Measurements from ENCODE around the gene GRB14. TPM values are rescaled to one million over a fixed set of nuclear protein-coding genes. Genes with fewer than 3 reads are reported as not detected.

Gene GRB14
- total RNA-seq, 1 experiment from 2014 or later, result 6.3 TPM

DNA sequence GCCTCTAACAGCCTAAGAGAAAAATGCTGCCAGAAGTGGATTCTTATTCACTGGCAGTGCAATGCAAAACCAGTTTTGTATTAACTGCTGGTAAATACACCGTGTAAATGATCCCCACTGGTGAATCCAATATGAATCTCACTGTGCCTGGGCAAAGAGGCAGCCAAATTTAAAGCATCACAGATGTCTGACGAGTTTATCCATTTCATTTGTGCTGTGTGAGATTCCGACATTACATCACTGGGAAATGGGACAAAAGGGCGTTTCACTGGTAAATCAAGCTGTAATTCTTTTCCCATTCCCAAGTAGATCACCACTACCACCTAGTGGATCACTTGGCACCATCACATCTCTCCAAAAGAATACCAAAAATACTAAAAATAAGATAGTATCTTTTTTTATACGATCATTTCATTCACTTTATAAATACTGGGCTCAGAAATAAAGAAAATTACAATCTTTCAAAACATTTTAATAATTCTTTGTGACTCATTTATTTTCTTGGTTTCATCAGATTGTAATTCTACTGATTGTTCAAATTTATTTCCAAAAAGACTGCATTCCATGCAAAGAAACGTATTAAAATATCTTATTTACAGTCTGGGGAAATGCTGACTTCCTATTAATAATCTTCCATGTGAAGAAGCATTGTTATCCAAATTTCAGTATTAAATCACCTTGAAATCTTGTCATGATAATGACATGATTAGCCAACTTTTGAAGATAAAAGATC, 125.6 kb downstream of the GRB14 start:
- Histone ChIP-seq H3K27me3 (ENCODE audit: insufficient read depth, low read length) (no peaks in the 10 kb centered on the region), H2AFZ (ENCODE audit: low read depth, low read length, poor library complexity, severe bottlenecking) (no peak overlapping the region), H4K20me1 (ENCODE audit: insufficient read depth) (no peaks in the 10 kb centered on the region), H3K9me2 (ENCODE audit: insufficient read depth) (no peaks in the 10 kb centered on the region), H3K79me2 (ENCODE audit: insufficient read depth, low read length) (no peaks in the 10 kb centered on the region), H3K4me3 (replicated peaks in 1 of 2; ENCODE audit: low read depth in 1 of 2, low read length in 2 of 2) (no peak overlapping the region), H3K9me3 (ENCODE audit: control insufficient read depth in 1 of 2, insufficient read depth in 1 of 2, low read depth in 1 of 2, low read length in 2 of 2) (no peaks in the 10 kb centered on the region), H3K9ac (ENCODE audit: low read length) (no peak overlapping the region), H3K27ac (ENCODE audit: low read depth, low read length) (no peak overlapping the region), H3K36me3 (ENCODE audit: control insufficient read depth in 1 of 2, insufficient read depth in 2 of 2, low read length in 2 of 2) (no peaks in the 10 kb centered on the region), H3K4me2 (ENCODE audit: low read length) (no peak overlapping the region), H3K4me1 (ENCODE audit: control insufficient read depth in 1 of 2, insufficient read depth in 2 of 2, low read length in 2 of 2) (no peaks in the 10 kb centered on the region)
- ChIA-PET POLR2A (no interaction called here), CTCF (interaction anchor here (0.6 to 1.0 kb wide), 5 partner anchors 13 to 1340 kb away, joined by 3 to 4 read pairs (median 3); no protein-coding TSS in a partner anchor), RAD21 (ENCODE audit: low non-redundant PET in 1 of 2, low total read pairs in 2 of 2, uncharacterized antibody in 2 of 2, unreplicated experiment in 2 of 2) (no interaction called here)
- intact Hi-C loops (cut with micrococcal nuclease), result loop anchor here (2.0 kb wide), 1 partner anchor 1313 kb away; no protein-coding TSS in a partner anchor
- DNase-seq (ENCODE audit: low read depth, low spot score) (peak; percentile 23), ATAC-seq (peak; percentile 67)
- TF ChIP-seq YY1 (IDR thresholded peaks at IDR 0.05; ENCODE audit: extremely low read depth, insufficient replicate concordance, low read depth, low read length) (no peak), CBX3 (IDR thresholded peaks at IDR 0.05; ENCODE audit: low read depth) (no peak), CTCF (IDR thresholded peaks at IDR 0.05 in 2 of 3, conservative IDR thresholded peaks at IDR 0.05 in 1 of 3; ENCODE audit: borderline replicate concordance in 1 of 3, insufficient read depth in 1 of 3, low read depth in 2 of 3, low read length in 2 of 3) (peak; percentile 45 to 61 (median 60); a peak in 5 of 6 replicates), SP1 (IDR thresholded peaks at IDR 0.05; ENCODE audit: low read depth) (no peak), RAD21 (IDR thresholded peaks at IDR 0.05; ENCODE audit: low read depth) (peak; percentile 61)
- BruUV-seq (replicated peaks), result no TSS peak

- Histone ChIP-seq H3K36me3 (ENCODE audit: control insufficient read depth in 1 of 2, insufficient read depth in 2 of 2, low read length in 2 of 2) (no peaks in the 10 kb centered on the region), H3K4me2 (ENCODE audit: low read length) (no peak overlapping the region), H2AFZ (ENCODE audit: low read depth, low read length, poor library complexity, severe bottlenecking) (no peak overlapping the region), H3K79me2 (ENCODE audit: insufficient read depth, low read length) (no peaks in the 10 kb centered on the region), H3K27me3 (ENCODE audit: insufficient read depth, low read length) (peaks cover 13% of the 10 kb centered on the region), H3K4me1 (ENCODE audit: control insufficient read depth in 1 of 2, insufficient read depth in 2 of 2, low read length in 2 of 2) (no peaks in the 10 kb centered on the region), H3K9ac (ENCODE audit: low read length) (no peak overlapping the region), H3K4me3 (replicated peaks in 1 of 2; ENCODE audit: low read depth in 1 of 2, low read length in 2 of 2) (no peak overlapping the region), H3K9me2 (ENCODE audit: insufficient read depth) (no peaks in the 10 kb centered on the region), H4K20me1 (ENCODE audit: insufficient read depth) (no peaks in the 10 kb centered on the region), H3K9me3 (ENCODE audit: control insufficient read depth in 1 of 2, insufficient read depth in 1 of 2, low read depth in 1 of 2, low read length in 2 of 2) (no peaks in the 10 kb centered on the region), H3K27ac (ENCODE audit: low read depth, low read length) (no peak overlapping the region)
- no peak for DNase-seq (ENCODE audit: low read depth, low spot score)
- ChIA-PET POLR2A (no interaction called here), RAD21 (ENCODE audit: low non-redundant PET in 1 of 2, low total read pairs in 2 of 2, uncharacterized antibody in 2 of 2, unreplicated experiment in 2 of 2) (no interaction called here), CTCF (no interaction called here)
- ATAC-seq, result no peak
- TF ChIP-seq JUND (IDR thresholded peaks at IDR 0.05), result no peak
- TF ChIP-seq RAD21 (IDR thresholded peaks at IDR 0.05; ENCODE audit: low read depth), result no peak
- no peak for TF ChIP-seq FOSL1 (IDR thresholded peaks at IDR 0.05; ENCODE audit: low read depth)
- TF ChIP-seq POLR2AphosphoS5 (IDR thresholded peaks at IDR 0.05; ENCODE audit: low read depth, low read length), result no peak
- TF ChIP-seq YY1 (IDR thresholded peaks at IDR 0.05; ENCODE audit: extremely low read depth, insufficient replicate concordance, low read depth, low read length), result no peak
- TF ChIP-seq POLR2A (IDR thresholded peaks at IDR 0.05; ENCODE audit: borderline replicate concordance, extremely low read depth, insufficient read depth, insufficient read length), result no peak
- TF ChIP-seq ZFX (IDR thresholded peaks at IDR 0.05), result no peak
- intact Hi-C loops (cut with micrococcal nuclease), result no loop called here
- no TSS peak for BruUV-seq (replicated peaks)
These were observed 135.7 kb downstream of the GRB14 start for GRCh38 chr2:164485541-164485940.

Measured in HCT116 (cell line).